Thoracic aorta (tissue), 2 donors: ENCODE data around the gene NUF2. TPM values are rescaled to one million over a fixed set of nuclear protein-coding genes. Genes with fewer than 3 reads are reported as not detected.
"Not testable (repeated sequence)": the region's sequence is repeated elsewhere in the genome, so short reads cannot be mapped to it uniquely, and the experiment has no call there.

Experiments used
- ATAC-seq: fragments of 150-250 bp; one replicate; pipeline ENCODE4 v1.8.0; 2017; ENCODE audit warnings: low read depth; ENCODE audit not compliant: insufficient number of reproducible peaks, low FRiP score
- DNase-seq: peaks from one replicate; pipeline ENCODE4 v3.0.0-alpha.2; 2020; ENCODE audit warnings: low spot score
- H3K27ac ChIP-seq, 2 donors: fragments of 200-600 bp; sonication (generic); 1 replicate in 1 of 2; 2 replicates in 1 of 2; pipeline ENCODE4 v1.5.1; 2016; ENCODE audit warnings: mild to moderate bottlenecking in 2 of 2, moderate library complexity in 2 of 2
- H3K27me3 ChIP-seq: fragments of 200-600 bp; sonication (generic); replicated peaks from 2 replicates; pipeline ENCODE4 v1.6.0; 2016; ENCODE audit warnings: mild to moderate bottlenecking; ENCODE audit not compliant: insufficient read depth
- H3K36me3 ChIP-seq: fragments of 200-600 bp; sonication (generic); one replicate; pipeline ENCODE4 v1.5.1; 2016
- H3K4me1 ChIP-seq, 2 donors: fragments of 200-600 bp; sonication (generic); 1 replicate in 1 of 2; 2 replicates in 1 of 2; pipeline versions ENCODE4 v1.5.1 to v1.6.0; 2016; ENCODE audit warnings: low read depth in 2 of 2, mild to moderate bottlenecking in 1 of 2; ENCODE audit not compliant: control insufficient read depth in 1 of 2
- H3K4me3 ChIP-seq: fragments of 200-600 bp; sonication (generic); 2 replicates; pipeline ENCODE4 v1.5.1; 2016; ENCODE audit warnings: mild to moderate bottlenecking
- H3K9me3 ChIP-seq: fragments of 200-600 bp; sonication (generic); 2 replicates; pipeline ENCODE4 v1.5.1; 2016
- CTCF ChIP-seq: fragments of 200-600 bp; sonication (generic); IDR thresholded peaks from one replicate; pipeline ENCODE4 v1.5.1; 2019; ENCODE audit warnings: antibody characterized with exemption
- total RNA-seq, 2 donors: library from RNA; depleted of rRNA; stranded (reverse); fragments of >200 nt; gene quantifications; one replicate each; pipeline versions ENCODE4 v1.1.0 to v1.2.3, GENCODE V29; 2016

Gene NUF2
- 1 to 10 TPM in 1 of 2 donors, not detected in 1; 1.6 TPM for total RNA-seq

DNA sequence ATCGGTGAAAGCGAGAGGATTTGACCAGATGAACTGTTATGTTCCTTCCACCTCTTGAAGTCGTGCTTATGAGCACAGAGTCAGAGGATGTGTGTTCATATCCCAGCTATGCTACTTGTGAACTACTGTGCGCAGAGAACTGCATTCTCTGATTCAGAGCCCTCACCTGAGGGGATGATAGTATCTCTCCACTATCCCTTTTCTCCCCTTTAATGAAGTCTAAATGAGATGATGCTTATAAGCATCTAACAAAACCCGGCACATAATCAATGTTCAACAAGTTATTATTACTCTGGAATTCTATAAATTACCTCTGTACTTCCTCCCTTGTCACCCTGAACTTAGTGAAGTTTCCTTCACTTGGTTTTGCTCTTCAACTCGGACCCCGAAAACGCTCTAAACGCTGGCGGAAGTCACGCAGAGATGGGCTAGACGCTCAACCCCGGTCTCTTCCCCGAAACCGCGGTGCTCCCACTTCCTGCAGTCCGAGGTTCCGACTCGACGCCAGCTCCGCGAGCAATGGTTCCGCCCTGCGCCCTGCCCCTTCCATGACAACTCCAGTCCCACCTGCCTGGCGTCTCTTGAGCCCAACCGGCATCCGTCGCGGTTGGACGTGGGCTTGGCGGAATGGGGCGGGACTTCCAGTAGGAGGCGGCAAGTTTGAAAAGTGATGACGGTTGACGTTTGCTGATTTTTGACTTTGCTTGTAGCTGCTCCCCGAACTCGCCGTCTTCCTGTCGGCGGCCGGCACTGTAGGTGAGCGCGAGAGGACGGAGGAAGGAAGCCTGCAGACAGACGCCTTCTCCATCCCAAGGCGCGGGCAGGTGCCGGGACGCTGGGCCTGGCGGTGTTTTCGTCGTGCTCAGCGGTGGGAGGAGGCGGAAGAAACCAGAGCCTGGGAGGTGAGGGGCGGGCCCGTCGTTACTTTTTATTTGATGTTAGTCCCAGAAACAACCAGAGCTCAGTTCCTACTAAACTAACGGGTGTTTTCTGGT, at the start of gene NUF2:
TSS of gene NUF2 (plus strand) at position 644 of the 995 bp plus-strand sequence. CDS start 4,098 bp downstream, outside the sequence.
- no peak for TF ChIP-seq CTCF
- Histone ChIP-seq H3K27me3 (no peaks in the 10 kb centered on the region), H3K4me3 (peak within 1 kb of the TSS; percentile 73), H3K4me1 (peaks cover 5 to 19% of the 10 kb centered on the region in 2 donors), H3K27ac (peak within 1 kb of the TSS; percentile 72 to 85), H3K36me3 (no peaks in the 10 kb centered on the region), H3K9me3 (no peaks in the 10 kb centered on the region)
- peak; percentile 91 for DNase-seq
- peak; percentile 88 for ATAC-seq

- Histone ChIP-seq H3K27ac (no peak overlapping the region), H3K4me1 (peaks cover 0 to 10% of the 10 kb centered on the region in 2 donors), H3K36me3 (no peaks in the 10 kb centered on the region), H3K27me3 (no peaks in the 10 kb centered on the region), H3K9me3 (peaks cover 12% of the 10 kb centered on the region), H3K4me3 (no peak overlapping the region)
- no peak for ATAC-seq
- no peak for TF ChIP-seq CTCF
- no peak for DNase-seq
Measured at GRCh38 chr1:163273766-163274441, 47.9 kb upstream of the NUF2 start.

DNA sequence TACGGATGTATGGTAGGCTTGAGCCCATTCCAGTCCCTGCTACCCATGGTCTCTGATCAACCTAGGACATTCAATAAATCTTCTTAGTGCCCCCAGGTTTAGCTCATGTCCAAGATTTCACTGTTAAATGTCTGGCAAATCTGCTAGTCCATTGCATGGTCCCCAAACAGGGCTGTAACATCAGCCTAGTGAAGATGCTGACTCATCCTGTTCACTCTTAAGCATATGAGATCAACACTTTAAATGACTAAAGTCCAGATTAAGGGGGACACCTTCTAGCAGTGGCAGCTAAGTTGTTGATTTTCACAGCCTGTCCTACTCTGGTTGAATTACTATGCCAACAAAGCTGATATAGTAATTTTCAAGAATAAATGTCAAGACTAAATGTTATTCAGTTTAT, 46.5 kb upstream of the NUF2 start:
- DNase-seq (no peak), ATAC-seq (no peak)
- Histone ChIP-seq H3K27me3 (no peaks in the 10 kb centered on the region), H3K27ac (no peak overlapping the region), H3K4me1 (peaks cover 0 to 10% of the 10 kb centered on the region in 2 donors), H3K4me3 (no peak overlapping the region), H3K36me3 (no peaks in the 10 kb centered on the region), H3K9me3 (peaks cover 14% of the 10 kb centered on the region)
- no peak for TF ChIP-seq CTCF

- DNase-seq: no peak
- Histone ChIP-seq H3K9me3 (peaks cover 14% of the 10 kb centered on the region), H3K27ac (no peak overlapping the region), H3K4me3 (no peak overlapping the region), H3K27me3 (no peaks in the 10 kb centered on the region), H3K36me3 (no peaks in the 10 kb centered on the region), H3K4me1 (peaks cover 0 to 10% of the 10 kb centered on the region in 2 donors)
- TF ChIP-seq CTCF: no peak
- ATAC-seq: no peak
Measured at GRCh38 chr1:163278602-163279001, 43.2 kb upstream of the NUF2 start.

- not testable (repeated sequence) for H3K27me3 ChIP-seq, H3K4me3 ChIP-seq, H3K36me3 ChIP-seq, ATAC-seq, H3K9me3 ChIP-seq, DNase-seq, H3K27ac ChIP-seq, H3K4me1 ChIP-seq
Measured at GRCh38 chr1:163284867-163285266, 36.9 kb upstream of the NUF2 start.
